SJSA1 (cell line): ENCODE data around the gene SLC6A13. TPM values are rescaled to one million over a fixed set of nuclear protein-coding genes. Genes with fewer than 3 reads are reported as not detected.
A peak's percentile ranks its signal among the peaks of the same experiment; 100 is the strongest.

Experiments
- DNase-seq, 2 experiments: peaks; one replicate each; pipeline ENCODE4 v3.0.0-alpha.2; 2015 to 2020; ENCODE audit warnings: low spot score in 2 of 2, low read depth in 1 of 2
- H3K27ac ChIP-seq: fragments of 250-450 bp; sonication (Bioruptor Pico); 2 replicates; pipeline ENCODE4 v1.5.1; 2020; ENCODE audit warnings: mild to moderate bottlenecking, moderate library complexity
- H3K27me3 ChIP-seq: fragments of 250-450 bp; sonication (Bioruptor Pico); replicated peaks from 2 replicates; pipeline ENCODE4 v1.5.1; 2020; ENCODE audit warnings: mild to moderate bottlenecking, moderate library complexity
- H3K36me3 ChIP-seq: fragments of 250-450 bp; sonication (Bioruptor Pico); 2 replicates; pipeline ENCODE4 v1.5.1; 2020; ENCODE audit warnings: mild to moderate bottlenecking
- H3K4me1 ChIP-seq: fragments of 250-450 bp; sonication (Bioruptor Pico); replicated peaks from 2 replicates; pipeline ENCODE4 v1.6.1; 2021; ENCODE audit warnings: mild to moderate bottlenecking
- H3K4me3 ChIP-seq: fragments of 250-450 bp; sonication (Bioruptor Pico); 2 replicates; pipeline ENCODE4 v1.5.1; 2020; ENCODE audit warnings: mild to moderate bottlenecking
- H3K9me3 ChIP-seq: fragments of 250-450 bp; sonication (Bioruptor Pico); replicated peaks from 2 replicates; pipeline ENCODE4 v1.5.1; 2020; ENCODE audit warnings: mild to moderate bottlenecking
- total RNA-seq: library from RNA; depleted of rRNA; stranded (reverse); fragments of >200 nt; shearing (Covaris generic); gene quantifications from 2 replicates; pipeline ENCODE4 v1.2.3, GENCODE V29; 2014

Gene SLC6A13
- total RNA-seq, 1 experiment from 2014 or later, result not detected

- H3K9me3 ChIP-seq, result no peaks in the 10 kb centered on the region
- H3K4me1 ChIP-seq, result peaks cover 22% of the 10 kb centered on the region
- H3K27ac ChIP-seq, result no peak overlapping the region
Observed at GRCh38 chr12:177980-178828, 84.4 kb downstream of the SLC6A13 start.

GRCh38 chr12:177336-177979 is 85.2 kb downstream of the SLC6A13 start:
- H3K27ac ChIP-seq, result no peak overlapping the region
- H3K9me3 ChIP-seq, result no peaks in the 10 kb centered on the region
- no peaks in the 10 kb centered on the region for H3K36me3 ChIP-seq
- DNase-seq, result no peak
- peaks cover 18% of the 10 kb centered on the region for H3K4me1 ChIP-seq
- H3K4me3 ChIP-seq, result no peak overlapping the region
- H3K27me3 ChIP-seq, result peaks cover 11% of the 10 kb centered on the region; the same call in 1 of the 2 replicates

More at GRCh38 chr12:177980-178828, 84.4 kb downstream of the SLC6A13 start:
- no peak for DNase-seq
- no peaks in the 10 kb centered on the region for H3K36me3 ChIP-seq
- H3K4me3 ChIP-seq, result no peak overlapping the region
- H3K27me3 ChIP-seq, result peaks cover 8% of the 10 kb centered on the region

GRCh38 chr12:176321-177181 is 86.1 kb downstream of the SLC6A13 start:
- H3K27me3 ChIP-seq, result peaks cover 11% of the 10 kb centered on the region; the same call in 1 of the 2 replicates
- no peaks in the 10 kb centered on the region for H3K9me3 ChIP-seq
- peak in 1 of 2 experiments; percentile 26 for DNase-seq
- H3K4me3 ChIP-seq, result no peak overlapping the region
- peaks cover 13% of the 10 kb centered on the region for H3K4me1 ChIP-seq
- no peaks in the 10 kb centered on the region for H3K36me3 ChIP-seq
- H3K27ac ChIP-seq, result no peak overlapping the region

GRCh38 chr12:175759-176158 is 86.9 kb downstream of the SLC6A13 start:
- Histone ChIP-seq H3K4me1 (peaks cover 13% of the 10 kb centered on the region), H3K27me3 (peaks cover 11% of the 10 kb centered on the region; the same call in 1 of the 2 replicates), H3K9me3 (no peaks in the 10 kb centered on the region), H3K36me3 (no peaks in the 10 kb centered on the region), H3K4me3 (no peak overlapping the region), H3K27ac (no peak overlapping the region)
- DNase-seq, result no peak

GRCh38 chr12:175250-175649 is 87.4 kb downstream of the SLC6A13 start:
- no peaks in the 10 kb centered on the region for H3K9me3 ChIP-seq
- DNase-seq, result no peak
- no peak overlapping the region for H3K4me3 ChIP-seq
- H3K4me1 ChIP-seq, result peaks cover 10% of the 10 kb centered on the region
- H3K36me3 ChIP-seq, result no peaks in the 10 kb centered on the region
- no peak overlapping the region for H3K27ac ChIP-seq
- H3K27me3 ChIP-seq, result peaks cover 14% of the 10 kb centered on the region

GRCh38 chr12:174596-174995 is 88.0 kb downstream of the SLC6A13 start:
- H3K9me3 ChIP-seq, result no peaks in the 10 kb centered on the region
- no peak overlapping the region for H3K27ac ChIP-seq
- H3K36me3 ChIP-seq, result no peaks in the 10 kb centered on the region
- peaks cover 10% of the 10 kb centered on the region for H3K4me1 ChIP-seq
- H3K4me3 ChIP-seq, result no peak overlapping the region
- no peak for DNase-seq
- peaks cover 16% of the 10 kb centered on the region for H3K27me3 ChIP-seq

GRCh38 chr12:174124-174523 is 88.5 kb downstream of the SLC6A13 start:
- Histone ChIP-seq H3K9me3 (no peaks in the 10 kb centered on the region), H3K36me3 (no peaks in the 10 kb centered on the region), H3K4me3 (no peak overlapping the region), H3K4me1 (peaks cover 10% of the 10 kb centered on the region), H3K27me3 (peaks cover 16% of the 10 kb centered on the region), H3K27ac (no peak overlapping the region)
- no peak for DNase-seq

GRCh38 chr12:172732-173161 is 89.9 kb downstream of the SLC6A13 start:
- peaks cover 29% of the 10 kb centered on the region for H3K27me3 ChIP-seq
- H3K4me3 ChIP-seq, result no peak overlapping the region
- no peak overlapping the region for H3K27ac ChIP-seq
- no peak for DNase-seq
- no peaks in the 10 kb centered on the region for H3K9me3 ChIP-seq
- H3K36me3 ChIP-seq, result no peaks in the 10 kb centered on the region
- H3K4me1 ChIP-seq, result peaks cover 10% of the 10 kb centered on the region

- DNase-seq, result no peak
- H3K27ac ChIP-seq, result no peak overlapping the region
- H3K4me1 ChIP-seq, result peaks cover 10% of the 10 kb centered on the region
- peaks cover 34% of the 10 kb centered on the region for H3K27me3 ChIP-seq
- no peak overlapping the region for H3K4me3 ChIP-seq
- no peaks in the 10 kb centered on the region for H3K9me3 ChIP-seq
- no peaks in the 10 kb centered on the region for H3K36me3 ChIP-seq
Observed at GRCh38 chr12:171743-172676, 90.6 kb downstream of the SLC6A13 start.

GRCh38 chr12:171276-171675 is 91.4 kb downstream of the SLC6A13 start:
- H3K27me3 ChIP-seq, result peaks cover 35% of the 10 kb centered on the region
- no peak overlapping the region for H3K27ac ChIP-seq
- H3K4me1 ChIP-seq, result peaks cover 3% of the 10 kb centered on the region
- H3K36me3 ChIP-seq, result no peaks in the 10 kb centered on the region
- no peak overlapping the region for H3K4me3 ChIP-seq
- DNase-seq, result no peak
- H3K9me3 ChIP-seq, result no peaks in the 10 kb centered on the region
